Neuronal stem cell (in vitro differentiated cells): Measurements from ENCODE around the gene MYO10.

Source experiments
- DNase-seq: peaks from one replicate; pipeline ENCODE4 v3.0.0-alpha.2; 2013; ENCODE audit warnings: low spot score
- H2AFZ ChIP-seq: one replicate; pipeline ENCODE4 v1.6.1; 2013; ENCODE audit warnings: mild to moderate bottlenecking, low read length, inconsistent platforms
- H2AK5ac ChIP-seq: 2 replicates; pipeline ENCODE4 v1.6.1; 2013; ENCODE audit warnings: low read depth, mild to moderate bottlenecking, inconsistent platforms, low read length, moderate library complexity, mixed read lengths
- H2BK120ac ChIP-seq: 2 replicates; pipeline ENCODE4 v1.6.1; 2013; ENCODE audit warnings: low read depth, mild to moderate bottlenecking, inconsistent platforms, low read length, moderate library complexity, mixed read lengths
- H2BK12ac ChIP-seq: one replicate; pipeline ENCODE4 v1.6.1; 2013; ENCODE audit warnings: low read length, inconsistent platforms
- H2BK15ac ChIP-seq: 2 replicates; pipeline ENCODE4 v1.6.1; 2013; ENCODE audit warnings: mild to moderate bottlenecking, low read length, inconsistent platforms, mixed read lengths
- H2BK5ac ChIP-seq: one replicate; pipeline ENCODE4 v1.6.1; 2013; ENCODE audit warnings: inconsistent platforms, mild to moderate bottlenecking, low read length, moderate library complexity
- H3K14ac ChIP-seq: one replicate; pipeline ENCODE4 v1.6.1; 2013; ENCODE audit warnings: low read length, inconsistent platforms
- H3K18ac ChIP-seq: 2 replicates; pipeline ENCODE4 v1.6.1; 2013; ENCODE audit warnings: low read length, inconsistent platforms
- H3K23ac ChIP-seq: 2 replicates; pipeline ENCODE4 v1.6.1; 2013; ENCODE audit warnings: low read depth, mild to moderate bottlenecking, mixed read lengths, low read length, inconsistent platforms; ENCODE audit not compliant: poor library complexity
- H3K27ac ChIP-seq: replicated peaks from 3 replicates; pipeline ENCODE4 v1.5.1; 2013; ENCODE audit warnings: low read length, inconsistent platforms
- H3K27me3 ChIP-seq, 3 experiments: 2 replicates each; pipeline ENCODE4 v1.6.1; 2013; ENCODE audit warnings: low read length in 3 of 3, mild to moderate bottlenecking in 2 of 3, inconsistent platforms in 1 of 3, low read depth in 1 of 3, mixed read lengths in 1 of 3, moderate library complexity in 1 of 3; ENCODE audit not compliant: control insufficient read depth in 3 of 3, insufficient read depth in 3 of 3
- H3K36me3 ChIP-seq, 2 donors: replicated peaks in 1 of 2; 2 replicates each; pipeline ENCODE4 v1.6.1; 2013; ENCODE audit warnings: low read length in 2 of 2; ENCODE audit not compliant: control insufficient read depth in 2 of 2, insufficient read depth in 2 of 2
- H3K4ac ChIP-seq: 2 replicates; pipeline ENCODE4 v1.6.1; 2013; ENCODE audit warnings: inconsistent platforms, mild to moderate bottlenecking, low read length, moderate library complexity
- H3K4me1 ChIP-seq, 2 donors: 1 replicate in 1 of 2; 2 replicates in 1 of 2; pipeline ENCODE4 v1.6.1; 2013; ENCODE audit warnings: low read length in 2 of 2, low read depth in 1 of 2; ENCODE audit not compliant: control insufficient read depth in 2 of 2, insufficient read depth in 1 of 2
- H3K4me2 ChIP-seq: one replicate; pipeline ENCODE4 v1.6.1; 2013; ENCODE audit warnings: mild to moderate bottlenecking, low read length, inconsistent platforms; ENCODE audit not compliant: insufficient read depth, poor library complexity, severe bottlenecking
- H3K4me3 ChIP-seq, 2 donors: 2 replicates each; pipeline ENCODE4 v1.5.1; 2013; ENCODE audit warnings: low read length in 2 of 2, mild to moderate bottlenecking in 2 of 2, inconsistent platforms in 1 of 2, moderate library complexity in 1 of 2
- H3K79me1 ChIP-seq: one replicate; pipeline ENCODE4 v1.6.1; 2013; ENCODE audit warnings: low read depth, mild to moderate bottlenecking, inconsistent platforms, low read length, moderate library complexity
- H3K9ac ChIP-seq: one replicate; pipeline ENCODE4 v1.6.1; 2013; ENCODE audit warnings: mild to moderate bottlenecking, low read depth, low read length, inconsistent platforms; ENCODE audit not compliant: poor library complexity
- H3K9me3 ChIP-seq, 2 donors: replicated peaks in 1 of 2; 2 replicates each; pipeline versions ENCODE3 to v1.6.1; 2013; ENCODE audit warnings: low read length in 2 of 2, mild to moderate bottlenecking in 2 of 2, inconsistent platforms in 1 of 2, low read depth in 1 of 2, mixed read lengths in 1 of 2, moderate library complexity in 1 of 2; ENCODE audit not compliant: control insufficient read depth in 2 of 2, insufficient read depth in 1 of 2
- H4K8ac ChIP-seq: one replicate; pipeline ENCODE4 v1.6.1; 2013; ENCODE audit warnings: low read depth, mild to moderate bottlenecking, inconsistent platforms, low read length, moderate library complexity
- H4K91ac ChIP-seq: one replicate; pipeline ENCODE4 v1.6.1; 2013; ENCODE audit warnings: low read length, low read depth, mild to moderate bottlenecking, inconsistent platforms; ENCODE audit not compliant: poor library complexity
- WGBS, 2 donors: extraction: QIAGEN DNeasy Blood & Tissue Kit; methylation state at CpG; one replicate each; pipeline ENCODE4 v1.1.7; 2013; ENCODE audit warnings: missing lambda C conversion rate in 2 of 2, mixed read lengths in 1 of 2; ENCODE audit not compliant: insufficient read length in 2 of 2, insufficient replicate concordance in 1 of 2; ENCODE audit errors: extremely low coverage in 2 of 2; 5-methylcytosine and 5-hydroxymethylcytosine counted together

Gene MYO10

GRCh38 chr5:16935231-16936149 is 598 bp downstream of the MYO10 start:
- H3K23ac ChIP-seq: peak overlapping the region; percentile 68
- DNase-seq: no peak
- H3K9me3 ChIP-seq: no peaks in the 10 kb centered on the region
- H3K27me3 ChIP-seq: peaks cover 0 to 37% (median 14%) of the 10 kb centered on the region in 3 experiments
- no peak overlapping the region for H2BK12ac ChIP-seq
- H3K4ac ChIP-seq: no peak overlapping the region
- peak overlapping the region; percentile 62 for H2BK5ac ChIP-seq
- H2AFZ ChIP-seq: peak overlapping the region; percentile 97
- H3K18ac ChIP-seq: peak overlapping the region; percentile 98
- H3K9ac ChIP-seq: peak overlapping the region; percentile 90
- peak overlapping the region; percentile 27 for H2BK15ac ChIP-seq
- H2BK120ac ChIP-seq: no peak overlapping the region
- H3K36me3 ChIP-seq: no peaks in the 10 kb centered on the region
- peak overlapping the region; percentile 40 for H3K27ac ChIP-seq
- H3K4me1 ChIP-seq: peaks cover 5 to 18% of the 10 kb centered on the region in 2 donors
- peak overlapping the region; percentile 90 to 97 for H3K4me3 ChIP-seq
- H3K4me2 ChIP-seq: peak overlapping the region; percentile 88
- no CpG with 5 or more reads among the region's 85 CpGs for WGBS, 2 donors
- H3K79me1 ChIP-seq: peaks cover 2% of the 10 kb centered on the region
- H4K8ac ChIP-seq: no peak overlapping the region
- H3K14ac ChIP-seq: peak overlapping the region; percentile 91
- H4K91ac ChIP-seq: no peak overlapping the region
- H2AK5ac ChIP-seq: peak overlapping the region; percentile 71

- H3K27ac ChIP-seq: no peak overlapping the region
- H2BK5ac ChIP-seq: no peak overlapping the region
- no peak overlapping the region for H2BK120ac ChIP-seq
- H3K36me3 ChIP-seq: no peaks in the 10 kb centered on the region
- no peak overlapping the region for H3K14ac ChIP-seq
- no peak overlapping the region for H3K18ac ChIP-seq
- no peak for DNase-seq
- no CpG with 5 or more reads among the region's 6 CpGs for WGBS, 2 donors
- H2BK12ac ChIP-seq: no peak overlapping the region
- H3K9ac ChIP-seq: no peak overlapping the region
- peaks cover 2% of the 10 kb centered on the region for H3K79me1 ChIP-seq
- H2AFZ ChIP-seq: peak overlapping the region; percentile 97
- peaks cover 0 to 30% (median 14%) of the 10 kb centered on the region in 3 experiments for H3K27me3 ChIP-seq
- H4K8ac ChIP-seq: no peak overlapping the region
- H3K9me3 ChIP-seq: no peaks in the 10 kb centered on the region
- H2BK15ac ChIP-seq: no peak overlapping the region
- peaks cover 7 to 14% of the 10 kb centered on the region in 2 donors for H3K4me1 ChIP-seq
- no peak overlapping the region for H3K23ac ChIP-seq
- H2AK5ac ChIP-seq: no peak overlapping the region
- H3K4ac ChIP-seq: no peak overlapping the region
- no peak overlapping the region for H4K91ac ChIP-seq
- H3K4me2 ChIP-seq: peak overlapping the region; percentile 88
- H3K4me3 ChIP-seq: peak overlapping the region; percentile 90 to 97
These were observed 1.4 kb downstream of the MYO10 start for GRCh38 chr5:16934677-16935153.

DNA sequence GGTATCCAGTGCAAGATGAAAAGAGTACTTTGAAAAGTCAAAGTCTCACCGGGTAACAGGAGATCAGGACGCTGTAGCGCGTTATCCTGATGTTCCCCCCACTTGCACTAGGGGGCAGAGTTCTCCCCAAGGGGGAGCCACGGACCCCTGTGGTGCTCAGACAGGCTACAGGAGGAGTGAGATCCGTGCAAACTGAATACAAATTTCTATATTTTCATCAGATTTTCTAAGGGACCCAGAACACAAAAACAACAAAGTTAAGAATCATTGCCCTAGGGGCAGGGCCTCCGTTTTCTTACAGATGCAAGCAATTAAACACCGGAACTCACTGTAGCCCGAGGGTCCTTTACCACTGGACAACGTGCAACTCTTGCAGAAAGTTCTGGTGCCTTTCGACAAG is 2.0 kb downstream of the MYO10 start:
- Histone ChIP-seq H4K91ac (no peak overlapping the region), H2AFZ (peak overlapping the region; percentile 15), H3K14ac (no peak overlapping the region), H3K79me1 (peaks cover 2% of the 10 kb centered on the region), H2BK15ac (no peak overlapping the region), H3K27me3 (peaks cover 0 to 24% (median 14%) of the 10 kb centered on the region in 3 experiments), H2AK5ac (no peak overlapping the region), H3K4ac (no peak overlapping the region), H3K23ac (no peak overlapping the region), H2BK12ac (no peak overlapping the region), H3K4me3 (peak overlapping the region; percentile 65 to 90), H3K9me3 (no peaks in the 10 kb centered on the region), H3K9ac (no peak overlapping the region), H3K27ac (no peak overlapping the region), H3K4me2 (peak overlapping the region; percentile 35), H3K18ac (no peak overlapping the region), H3K4me1 (peaks cover 7 to 13% of the 10 kb centered on the region in 2 donors), H4K8ac (no peak overlapping the region), H2BK5ac (no peak overlapping the region), H2BK120ac (no peak overlapping the region), H3K36me3 (no peaks in the 10 kb centered on the region)
- WGBS, 2 donors: no CpG with 5 or more reads among the region's 11 CpGs
- peak; percentile 78 for DNase-seq

DNA sequence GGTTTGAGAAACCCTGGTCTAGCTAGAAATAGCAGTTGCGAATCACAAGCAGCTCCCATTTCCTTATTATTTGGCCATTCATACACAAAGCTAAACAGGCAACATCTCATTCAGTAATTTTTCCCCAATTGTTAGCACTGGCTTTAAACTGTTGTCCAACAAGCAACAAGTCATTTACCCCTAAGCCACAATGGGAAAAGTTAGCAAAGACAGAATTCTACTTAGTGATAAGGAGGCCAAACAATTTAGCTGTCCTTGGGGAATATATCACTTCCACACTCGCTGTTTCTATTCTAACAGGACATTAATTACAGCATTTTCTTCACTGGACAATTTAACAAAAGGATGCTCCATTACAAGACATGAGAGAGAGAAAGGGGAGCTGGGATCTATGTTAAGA is 2.8 kb downstream of the MYO10 start:
- Histone ChIP-seq H3K9me3 (no peaks in the 10 kb centered on the region), H3K4me2 (no peak overlapping the region), H3K4me3 (no peak overlapping the region), H3K23ac (no peak overlapping the region), H3K79me1 (peaks cover 2% of the 10 kb centered on the region), H3K27me3 (peaks cover 0 to 17% (median 14%) of the 10 kb centered on the region in 3 experiments), H3K14ac (no peak overlapping the region), H2AFZ (no peak overlapping the region), H4K8ac (no peak overlapping the region), H2AK5ac (no peak overlapping the region), H3K36me3 (no peaks in the 10 kb centered on the region), H2BK12ac (no peak overlapping the region), H3K4ac (no peak overlapping the region), H2BK120ac (no peak overlapping the region), H2BK15ac (no peak overlapping the region), H3K4me1 (peaks cover 7 to 11% of the 10 kb centered on the region in 2 donors), H3K27ac (no peak overlapping the region), H4K91ac (no peak overlapping the region), H3K18ac (no peak overlapping the region), H2BK5ac (no peak overlapping the region), H3K9ac (no peak overlapping the region)
- DNase-seq: no peak
- WGBS, 2 donors: no CpG with 5 or more reads among the region's 2 CpGs
